Stimulated activated CD8-positive, alpha-beta memory T cell treated with anti-CD3 and anti-CD28 coated beads, Interleukin-7, amount 100 ng/mL, for 4 hours (primary cell): ENCODE results near the gene SFMBT2.

Experiments
- DNase-seq, 2 donors: peaks; one replicate each; pipeline ENCODE4 v3.0.0-alpha.2; 2020; ENCODE audit warnings: low read depth in 2 of 2

Gene SFMBT2

DNA sequence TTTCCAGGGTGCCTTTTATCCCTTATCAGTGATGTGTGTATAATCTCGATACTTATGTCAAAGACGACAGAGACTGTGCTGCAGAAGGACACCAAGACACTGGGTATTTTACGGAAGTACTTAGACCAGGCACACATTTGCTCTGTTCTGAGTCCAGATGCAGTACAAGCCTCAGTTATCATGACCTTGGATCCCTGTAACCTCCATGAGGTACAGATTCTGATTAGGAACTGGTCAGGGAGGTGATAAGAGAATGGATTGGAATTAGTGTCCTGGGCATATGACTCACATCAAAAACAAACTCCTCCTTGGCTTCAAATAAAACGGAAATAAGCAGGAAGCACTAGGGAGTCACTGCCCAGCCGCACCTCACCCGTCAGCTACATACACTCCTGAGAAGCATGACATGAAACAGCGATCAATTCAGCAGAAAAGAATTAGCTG lies 146.5 kb downstream of the SFMBT2 start:
- DNase-seq = no peak

GRCh38 chr10:7263616-7264015 lies 147.2 kb downstream of the SFMBT2 start:
- no peak for DNase-seq

DNA sequence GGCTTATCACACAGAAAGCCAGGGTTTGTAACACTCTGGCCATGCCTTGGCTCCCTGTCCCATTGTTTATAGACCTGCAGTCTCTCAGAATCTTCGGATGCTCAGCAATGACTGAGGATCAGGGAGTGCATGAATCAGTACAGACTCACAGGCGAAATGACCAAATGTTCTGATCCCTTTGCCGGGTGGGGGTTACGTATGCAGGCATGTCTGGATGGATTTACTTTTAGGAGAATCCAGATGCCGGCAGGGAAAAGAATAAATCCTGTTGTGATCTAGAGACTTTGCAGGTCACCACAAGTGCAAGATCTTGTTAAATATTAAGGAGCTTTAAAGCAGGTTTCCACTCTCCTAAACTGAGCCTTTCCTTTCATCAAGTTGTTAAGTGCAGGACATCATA lies 149.5 kb downstream of the SFMBT2 start:
- no peak for DNase-seq

DNA sequence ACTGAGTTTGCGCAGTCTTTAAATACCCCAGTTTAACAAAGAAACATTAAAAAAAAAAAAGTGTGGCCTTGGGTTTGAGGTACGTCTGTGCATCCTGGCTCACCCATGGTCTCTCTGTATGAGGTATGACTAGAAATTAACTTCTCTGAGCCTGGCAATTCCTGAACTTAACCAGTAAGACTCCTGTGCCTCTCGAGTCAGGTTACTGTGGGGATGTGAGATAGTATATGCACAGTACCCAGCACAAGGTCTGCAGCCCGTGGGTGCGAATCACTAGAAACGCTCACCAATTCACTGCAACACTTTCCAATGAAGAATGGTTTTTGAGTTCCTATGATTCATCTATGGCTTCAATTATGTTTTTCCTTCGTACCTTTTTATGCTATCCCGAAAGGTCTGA lies 149.9 kb downstream of the SFMBT2 start:
- no peak for DNase-seq

- DNase-seq = no peak
Measured at GRCh38 chr10:7260412-7260900, 150.4 kb downstream of the SFMBT2 start.

DNA sequence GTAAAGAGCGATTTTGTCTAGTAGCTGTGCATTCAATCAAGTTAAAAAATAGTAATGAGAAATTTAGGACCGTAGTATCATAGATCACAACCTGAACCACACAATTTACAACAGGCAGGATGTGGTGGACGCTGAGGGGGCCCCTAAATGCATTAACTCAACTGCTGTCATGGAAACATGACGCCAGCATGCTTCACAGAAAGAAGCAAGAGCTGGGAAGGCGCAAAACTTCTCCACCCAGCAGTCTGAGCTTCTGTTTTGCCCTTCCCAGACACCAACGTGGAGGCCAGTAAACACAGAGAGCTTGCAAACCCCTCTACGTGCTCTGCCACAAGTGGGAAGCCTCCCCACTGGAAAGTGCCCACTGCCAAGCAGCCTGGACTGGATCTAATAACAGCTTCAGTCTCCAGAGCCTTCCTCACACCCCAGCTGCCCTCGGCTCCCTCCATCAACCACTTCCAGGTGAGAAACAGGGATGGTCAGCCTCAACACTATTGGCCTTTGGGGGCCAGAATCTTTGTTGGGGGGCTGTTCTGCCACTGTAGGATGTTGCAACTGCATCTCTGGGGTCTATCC lies 151.8 kb downstream of the SFMBT2 start:
- DNase-seq = peak; percentile 71 to 75

DNA sequence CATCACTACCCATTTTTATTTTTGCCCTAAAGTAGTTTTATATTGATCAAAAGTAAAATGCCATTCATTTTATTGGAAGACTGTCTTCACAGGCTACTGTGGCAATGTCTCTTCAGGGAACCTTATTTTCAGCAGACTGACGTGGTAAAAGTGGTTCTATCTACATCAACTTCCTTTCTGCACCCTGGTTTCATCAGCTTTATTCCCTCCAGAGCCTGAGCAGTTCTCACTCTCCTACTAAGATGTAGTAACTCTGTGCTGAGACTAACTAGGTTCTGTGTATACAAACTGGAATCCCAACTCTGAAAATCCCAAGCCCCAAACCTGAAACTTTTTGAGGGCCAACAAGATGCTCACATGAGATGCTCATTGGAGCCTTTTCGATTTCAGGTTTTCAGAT lies 155.3 kb downstream of the SFMBT2 start:
- DNase-seq = no peak

- DNase-seq = no peak
Measured at GRCh38 chr10:7251696-7252465, 159.0 kb downstream of the SFMBT2 start.

DNA sequence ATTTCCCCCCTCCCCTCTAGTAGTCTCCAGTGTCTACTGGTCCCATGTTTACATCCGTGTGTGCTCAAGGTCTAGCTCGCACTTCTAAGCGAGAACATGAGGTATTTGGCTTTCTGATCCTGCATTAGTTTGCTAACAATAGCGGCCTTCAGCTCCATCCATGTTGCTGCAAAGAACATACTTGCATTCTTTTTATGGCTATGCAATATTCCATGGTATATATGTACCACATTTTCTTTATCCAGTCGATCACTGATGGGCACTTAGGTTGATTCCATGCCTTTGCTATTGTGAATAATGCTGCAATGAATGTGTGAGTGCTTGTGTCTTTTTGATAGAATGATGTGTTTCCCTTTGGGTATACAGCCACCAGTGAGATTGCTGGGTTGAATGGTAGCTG lies 160.6 kb downstream of the SFMBT2 start:
- no peak for DNase-seq

- DNase-seq = no peak
Measured at GRCh38 chr10:7248585-7249164, 162.2 kb downstream of the SFMBT2 start.

DNA sequence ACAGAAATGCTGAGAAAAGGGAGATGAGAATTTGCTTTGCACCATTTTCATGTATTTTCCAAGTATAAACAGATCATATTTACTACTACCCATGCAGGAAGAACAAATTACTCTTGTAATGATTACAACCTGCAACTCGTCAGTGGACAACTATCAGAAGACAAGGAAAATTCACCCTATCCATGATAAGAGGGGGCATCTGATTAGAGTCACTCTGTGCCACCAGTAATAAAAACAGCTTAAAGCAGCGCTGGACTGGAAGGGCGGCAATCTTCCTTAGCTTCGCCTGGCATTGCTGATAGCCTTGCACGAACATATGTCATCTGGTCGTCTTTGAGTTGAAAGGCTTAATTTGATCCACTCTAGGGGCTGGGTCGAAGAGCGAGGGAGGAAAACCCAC lies 162.7 kb downstream of the SFMBT2 start:
- no peak for DNase-seq

- DNase-seq = no peak
Measured at GRCh38 chr10:7245505-7245904, 165.3 kb downstream of the SFMBT2 start.

GRCh38 chr10:7243873-7244272 lies 167.0 kb downstream of the SFMBT2 start:
- no peak for DNase-seq

DNA sequence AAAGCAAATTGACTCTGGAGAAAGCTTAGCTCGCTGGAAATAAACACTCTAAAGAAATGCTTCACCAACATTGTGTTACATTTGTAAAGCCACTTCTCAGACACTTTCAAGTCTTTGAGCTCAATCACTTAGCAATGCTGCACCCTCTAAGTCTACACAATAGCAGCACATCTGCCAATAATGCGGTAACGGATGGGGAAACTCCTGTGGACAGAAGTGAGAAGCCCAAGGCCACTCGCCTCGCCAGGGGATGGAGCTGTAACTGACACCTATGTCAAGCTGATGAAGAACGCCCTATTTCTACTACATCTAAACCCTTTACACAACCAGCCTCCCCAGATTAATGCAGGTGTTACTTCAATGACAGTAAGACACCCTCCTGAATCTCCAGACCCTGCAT lies 167.7 kb downstream of the SFMBT2 start:
- peak in 1 of 2 donors; percentile 27 for DNase-seq

GRCh38 chr10:7239312-7239985 lies 171.4 kb downstream of the SFMBT2 start:
- no peak for DNase-seq

DNA sequence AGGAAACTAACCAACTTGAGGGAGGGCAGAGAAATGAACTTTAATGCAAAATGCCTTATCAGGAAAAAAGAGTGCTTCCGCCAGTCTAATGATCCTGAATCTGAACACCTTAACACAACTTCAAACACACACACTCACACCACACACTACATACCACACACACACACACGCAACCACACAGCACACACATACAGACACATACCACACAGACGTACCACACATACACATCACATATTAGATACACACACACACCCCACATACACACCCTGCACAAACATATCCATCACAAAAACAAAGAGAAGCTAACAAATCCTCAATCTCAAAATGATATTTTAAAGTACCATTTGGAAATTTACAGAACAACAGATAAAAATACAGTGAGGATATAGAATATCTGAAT lies 175.5 kb downstream of the SFMBT2 start:
- DNase-seq = no peak

GRCh38 chr10:7234109-7234508 lies 176.7 kb downstream of the SFMBT2 start:
- no peak for DNase-seq

- DNase-seq = no peak
Measured at GRCh38 chr10:7233259-7233991, 177.4 kb downstream of the SFMBT2 start.

DNA sequence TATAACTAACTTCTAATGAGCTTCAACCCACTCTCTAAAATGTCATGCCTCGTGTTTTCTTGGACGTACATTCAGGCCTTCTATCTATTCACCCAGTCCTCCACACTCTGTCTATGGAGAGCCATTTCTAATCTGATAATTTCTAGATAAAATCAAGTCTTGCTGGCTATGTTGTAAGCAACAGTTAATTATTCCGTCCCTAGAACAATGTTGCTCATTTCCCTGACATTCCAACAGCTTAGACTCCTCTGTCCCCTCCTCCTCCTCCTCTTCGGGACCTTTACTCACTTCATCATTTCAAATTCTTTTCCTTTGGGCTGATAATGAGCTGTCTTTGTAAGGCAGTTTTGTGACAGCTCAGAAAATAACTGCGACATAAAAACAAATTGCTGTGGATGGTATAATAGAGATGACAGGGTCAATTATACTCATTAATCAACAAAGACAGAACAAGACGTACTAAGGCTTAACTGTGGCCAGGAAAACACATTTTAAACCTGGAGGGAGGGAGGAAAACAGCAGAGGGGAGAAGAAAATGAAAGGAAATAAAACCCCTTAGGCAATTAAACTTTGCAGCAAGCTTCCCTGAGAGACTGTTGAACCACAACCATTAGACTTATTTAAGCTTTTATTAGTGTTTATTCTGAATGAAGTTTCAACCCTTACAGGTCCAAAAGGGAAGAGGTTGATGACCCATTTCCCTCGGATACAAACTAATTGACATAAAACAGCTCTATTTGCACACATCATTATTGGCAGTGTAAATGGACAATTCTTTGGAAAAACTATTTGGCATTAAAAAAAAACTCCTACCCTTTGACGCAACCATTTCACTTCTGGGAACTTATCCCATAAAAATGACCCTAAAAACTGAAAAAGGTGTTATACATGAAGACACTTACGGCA lies 179.1 kb downstream of the SFMBT2 start:
- DNase-seq = no peak

- no peak for DNase-seq
Measured at GRCh38 chr10:7230951-7231350, 179.9 kb downstream of the SFMBT2 start.

DNA sequence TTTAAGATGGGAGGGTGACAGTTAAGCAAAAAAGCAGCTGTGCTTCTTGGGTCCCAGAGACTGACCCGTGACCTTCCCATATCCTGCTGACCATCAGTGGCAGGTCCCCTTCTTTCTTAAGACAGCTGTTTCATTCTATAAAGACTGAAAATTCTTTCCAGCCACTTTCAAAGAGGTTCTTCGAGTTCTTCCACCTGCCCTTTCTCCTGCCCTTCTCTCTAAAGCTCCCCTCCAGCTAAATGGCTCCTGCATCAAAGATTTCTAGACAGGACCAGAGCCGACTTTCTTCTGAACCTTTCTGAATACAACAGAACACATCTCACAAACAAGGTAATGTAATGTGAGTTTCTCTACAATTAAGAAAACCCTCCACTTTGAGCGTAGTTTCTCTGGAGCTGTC lies 180.8 kb downstream of the SFMBT2 start:
- no peak for DNase-seq
